NCI-H345 treated with DMSO at 0.1 percent for 48 hours (cell line): ENCODE results near the gene TIAL1.
A peak's percentile ranks its signal among the peaks of the same experiment; 100 is the strongest.
"Not testable (repeated sequence)": the region's sequence is repeated elsewhere in the genome, so short reads cannot be mapped to it uniquely, and the experiment has no call there.

Experiments
- DNase-seq: peaks from one replicate; lab custom pipeline; 2025; ENCODE audit not compliant: unreplicated experiment; lab: John Stamatoyannopoulos, UW

TIAL1 gene

GRCh38 chr10:119614686-119615085 is 17.9 kb upstream of the TIAL1 start:
- no peak for DNase-seq

GRCh38 chr10:119613741-119614140 is 17.0 kb upstream of the TIAL1 start:
- DNase-seq: no peak

DNA sequence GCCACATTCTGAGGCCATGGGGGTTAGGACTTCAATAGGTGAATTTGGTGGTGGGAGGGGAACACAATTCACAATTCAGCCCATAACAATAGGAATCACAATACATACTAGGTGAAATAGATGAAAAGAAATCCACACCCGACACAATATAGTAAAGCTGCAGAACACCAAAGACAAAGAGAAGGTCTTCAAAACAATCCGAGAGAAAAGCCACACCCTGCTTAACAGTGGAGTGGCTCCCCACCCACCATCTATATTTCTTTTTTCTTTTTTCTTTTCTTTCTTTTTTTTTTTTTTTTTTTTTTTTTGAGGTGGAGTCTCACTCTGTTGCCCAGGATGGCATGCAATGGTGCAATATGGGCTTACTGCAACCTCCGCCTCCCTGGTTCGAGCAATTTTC is 14.7 kb upstream of the TIAL1 start:
- no peak for DNase-seq

- DNase-seq: no peak
Measured at GRCh38 chr10:119609516-119609915, 12.8 kb upstream of the TIAL1 start.

DNA sequence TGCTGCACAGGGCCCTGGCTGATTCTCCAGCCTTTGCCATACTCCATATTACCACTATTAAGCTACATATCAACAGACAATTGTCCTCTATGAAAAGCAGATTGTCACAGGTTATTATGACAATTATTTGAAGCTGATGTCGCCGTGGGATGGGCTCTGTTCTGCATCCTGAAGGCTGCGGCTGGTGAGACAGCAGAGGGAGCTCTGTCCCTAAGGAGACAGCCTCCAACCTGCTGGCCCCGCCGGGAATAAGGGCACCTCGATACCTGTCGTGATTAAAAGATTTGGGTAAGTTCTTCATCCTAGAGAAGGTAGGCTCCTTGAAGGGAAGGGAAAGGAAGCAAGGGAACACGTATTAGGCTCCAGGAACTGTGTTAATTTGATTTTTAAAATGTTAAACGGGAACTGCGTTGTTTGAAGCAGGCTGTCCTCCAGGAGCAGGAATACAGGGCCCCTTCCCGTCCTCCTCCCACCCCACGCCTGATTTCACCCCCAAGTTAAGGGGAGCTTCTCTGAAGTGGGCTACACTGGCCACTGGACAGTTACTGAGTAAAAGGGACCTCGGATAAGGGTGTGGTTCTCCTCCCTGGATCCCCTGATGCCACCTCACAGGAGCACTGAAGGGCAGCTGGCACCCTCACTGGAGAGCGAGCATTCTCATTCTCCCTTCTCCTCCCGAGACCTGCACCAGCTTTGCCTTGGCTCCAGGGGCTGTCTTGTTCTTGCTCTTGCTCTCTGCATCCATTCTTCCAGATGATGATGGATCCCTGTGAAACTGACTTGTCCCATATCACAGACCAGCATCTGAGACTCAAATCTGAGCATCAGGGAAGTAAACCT is 11.8 kb upstream of the TIAL1 start:
- peak; percentile 32 for DNase-seq

DNA sequence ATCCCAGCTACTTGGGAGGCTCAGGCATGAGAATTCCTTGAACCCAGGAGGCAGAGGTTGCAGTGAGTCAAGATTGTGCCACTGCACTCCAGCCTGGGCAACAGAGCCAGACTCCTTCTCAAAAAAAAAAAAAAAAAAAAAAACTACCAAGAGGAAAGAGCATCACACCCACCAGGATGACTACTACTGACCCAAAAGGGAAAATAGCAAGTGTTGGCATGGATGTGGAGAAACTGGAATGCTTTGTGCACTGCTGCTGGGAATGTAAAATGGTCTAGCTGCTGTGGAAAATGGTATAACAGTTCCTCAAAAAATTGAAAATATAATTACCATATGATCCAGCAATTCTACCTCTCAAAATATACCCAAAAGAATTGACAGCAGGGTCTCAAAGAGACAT is 7.7 kb upstream of the TIAL1 start:
- DNase-seq: no peak

DNA sequence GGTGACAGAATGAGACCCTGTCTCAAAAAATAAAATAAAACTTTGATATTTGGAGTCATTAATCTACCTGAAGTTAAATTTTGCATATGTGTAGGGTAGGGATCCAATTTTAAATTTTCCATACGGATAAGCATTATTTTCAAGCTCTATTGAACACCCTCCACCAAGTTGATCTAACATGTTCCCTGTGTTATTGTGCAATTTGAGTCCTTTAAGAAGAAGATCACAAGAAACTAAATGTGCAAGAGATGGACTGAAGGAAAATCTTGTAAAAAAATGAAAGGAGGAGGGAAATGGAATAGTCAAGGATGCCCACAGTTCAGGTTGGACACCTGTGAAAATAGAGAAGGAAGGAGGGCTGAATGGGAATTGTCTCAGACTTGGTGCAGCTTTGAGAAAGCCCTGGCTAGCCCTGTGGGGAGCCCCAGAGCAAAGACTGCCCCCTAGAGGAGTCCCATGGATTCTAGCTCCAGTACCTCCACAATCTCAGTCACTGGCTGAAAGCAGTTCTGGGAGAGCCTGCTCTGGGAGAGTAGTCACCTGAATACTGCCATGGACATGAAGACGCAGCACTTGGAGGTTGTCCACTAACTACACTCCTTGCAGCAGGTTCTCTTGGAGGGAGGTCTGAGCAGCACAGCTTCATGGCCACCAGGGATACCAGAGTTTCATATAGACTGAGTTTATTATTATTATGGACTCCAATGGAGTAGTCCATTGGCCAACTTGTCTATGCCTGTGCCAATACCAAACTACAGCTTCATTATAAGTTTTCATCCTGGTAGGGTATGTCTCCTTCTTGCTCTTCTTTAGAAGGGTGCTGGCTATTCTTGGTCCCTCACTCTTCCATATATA is 5.7 kb upstream of the TIAL1 start:
- DNase-seq: no peak

GRCh38 chr10:119598397-119598796 is 1.6 kb upstream of the TIAL1 start:
- no peak for DNase-seq

- no peak for DNase-seq
Measured at GRCh38 chr10:119597405-119598186, 832 bp upstream of the TIAL1 start.

DNA sequence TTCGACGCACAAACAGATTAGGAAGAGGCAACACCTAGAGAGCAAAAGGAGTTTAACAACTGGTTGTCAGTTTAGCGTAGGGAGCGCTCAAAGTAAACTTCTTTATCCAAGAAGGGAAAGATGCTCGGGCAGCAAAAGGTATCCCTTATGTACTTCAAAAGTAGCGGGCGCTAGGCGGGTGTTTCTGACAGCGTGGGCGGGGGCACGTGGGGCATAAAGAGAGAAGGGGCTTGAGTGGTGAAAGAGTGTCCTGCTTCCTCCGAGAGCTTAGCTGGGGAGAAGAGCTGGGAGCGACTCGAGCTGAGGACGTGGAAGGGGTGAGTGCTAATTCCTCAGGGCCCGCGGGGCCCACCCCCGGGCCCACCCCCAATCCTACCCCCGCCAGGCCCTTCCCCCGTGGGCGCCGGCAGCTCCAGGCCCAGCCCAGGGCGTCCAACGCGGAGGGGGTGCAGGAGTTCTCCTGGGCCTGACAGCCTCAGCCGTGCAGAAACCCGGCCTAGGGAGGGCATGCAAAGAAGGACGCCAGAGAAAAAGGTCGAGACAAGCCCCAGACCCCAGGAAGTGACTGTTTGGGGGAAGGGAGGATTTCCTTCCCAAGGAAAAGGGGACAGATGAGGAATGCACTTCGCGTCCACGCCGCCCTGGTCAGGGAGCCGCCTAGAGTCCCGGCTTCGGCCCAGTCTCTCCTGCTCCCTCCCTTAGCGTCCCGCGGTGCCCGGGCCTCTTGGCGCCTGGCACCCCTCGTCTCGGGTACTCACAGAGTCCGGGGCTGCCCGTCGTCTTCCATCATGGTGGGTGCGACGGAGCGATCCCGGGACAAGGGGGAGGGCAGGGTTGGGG is 868 bp downstream of the TIAL1 start:
- DNase-seq: no peak

GRCh38 chr10:119595134-119595675 is 1.6 kb downstream of the TIAL1 start:
- no peak for DNase-seq

GRCh38 chr10:119588071-119588470 is 8.7 kb downstream of the TIAL1 start:
- DNase-seq: no peak

GRCh38 chr10:119578355-119578754 is 18.4 kb downstream of the TIAL1 start:
- no peak for DNase-seq

DNA sequence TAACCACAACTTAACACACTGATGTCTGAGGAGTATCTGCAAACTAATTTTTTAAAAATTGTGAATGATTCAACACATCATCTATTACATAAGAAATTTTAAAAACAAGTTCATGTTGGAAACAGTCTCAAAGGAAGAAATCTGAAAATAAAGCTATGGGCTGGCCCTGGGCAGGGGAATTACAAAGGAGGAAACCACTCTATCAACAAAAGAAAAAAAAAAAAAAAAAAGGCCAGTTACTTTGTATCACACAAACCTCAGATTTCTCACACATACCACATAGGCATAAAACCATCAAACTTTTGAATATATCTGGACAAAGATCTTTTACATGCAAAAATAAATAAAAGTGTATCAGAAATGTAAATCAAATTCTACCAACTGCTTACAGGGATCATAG is 20.8 kb downstream of the TIAL1 start:
- DNase-seq: no peak

- DNase-seq: no peak
Measured at GRCh38 chr10:119575506-119575905, 21.3 kb downstream of the TIAL1 start.

- DNase-seq: no peak
Measured at GRCh38 chr10:119567978-119568377, 28.8 kb downstream of the TIAL1 start.

DNA sequence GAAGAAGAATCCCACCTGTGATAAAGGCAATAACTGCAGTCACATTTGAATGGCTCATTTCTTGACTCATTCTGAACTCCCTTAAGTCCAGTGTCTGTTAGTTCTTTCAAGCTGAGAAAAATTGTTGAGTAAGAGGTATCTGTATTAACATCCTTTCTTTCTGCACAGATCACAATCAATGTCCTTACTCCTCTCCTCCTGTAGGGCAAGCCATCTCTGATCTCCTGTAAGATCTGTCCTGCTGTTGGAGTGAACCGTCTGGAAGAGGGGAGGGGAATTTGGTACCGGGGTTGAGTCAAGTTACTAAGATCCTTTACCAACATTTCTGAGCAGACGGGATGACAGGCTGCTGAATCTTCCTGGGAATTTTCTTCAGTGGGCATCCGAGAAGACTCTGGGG is 34.7 kb downstream of the TIAL1 start:
- no peak for DNase-seq

GRCh38 chr10:119559511-119559910 is 37.3 kb downstream of the TIAL1 start:
- not testable (repeated sequence) for DNase-seq

- not testable (repeated sequence) for DNase-seq
Measured at GRCh38 chr10:119556081-119556480, 40.7 kb downstream of the TIAL1 start.

DNA sequence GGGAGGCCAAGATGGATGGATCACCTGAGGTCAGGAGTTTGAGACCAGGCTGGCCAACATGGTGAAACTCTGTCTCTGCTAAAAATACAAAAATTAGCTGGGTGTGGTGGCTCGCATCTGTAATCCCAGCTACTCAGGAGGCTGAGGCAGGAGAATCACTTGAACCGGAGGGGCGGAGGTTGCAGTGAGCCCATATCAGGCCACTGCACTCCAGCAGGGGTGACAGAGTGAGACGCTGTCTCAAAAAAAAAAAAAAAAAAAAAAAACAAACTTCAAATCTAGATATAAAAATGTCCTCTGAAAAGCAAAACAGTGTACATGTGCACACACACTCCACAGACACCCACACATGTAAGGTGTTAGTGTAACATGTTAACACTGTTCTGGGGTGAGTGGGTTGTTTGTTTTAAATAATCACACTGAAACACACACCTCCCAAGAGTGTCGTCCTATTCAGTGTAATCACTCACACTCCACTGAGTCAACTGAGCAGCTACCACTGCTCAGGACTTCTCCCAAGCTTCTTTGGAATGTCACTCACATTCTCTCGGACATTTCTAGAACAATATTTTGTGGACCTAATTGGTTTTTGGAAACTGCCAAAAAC is 41.5 kb downstream of the TIAL1 start:
- DNase-seq: no peak
